ENCODE results near the gene PROC. TPM values are rescaled to one million over a fixed set of nuclear protein-coding genes. Genes with fewer than 3 reads are reported as not detected.

The PROC gene
- total RNA-seq, 2 donors from 2014 or later, result not detected

GRCh38 chr2:127455566-127456493 lies 37.6 kb downstream of the PROC start:
- H3K4me1 ChIP-seq (replicated peaks), result no peaks in the 10 kb centered on the region
- H3K9me3 ChIP-seq, result no peaks in the 10 kb centered on the region
- 79% methylated on average over 13 of the region's 13 CpGs for WGBS
- intact Hi-C loops (cut with DNase I), result no loop called here
- no peaks in the 10 kb centered on the region for H3K36me3 ChIP-seq
- no peak overlapping the region for H3K4me3 ChIP-seq
- H3K27ac ChIP-seq, result no peak overlapping the region
- no peaks in the 10 kb centered on the region for H3K27me3 ChIP-seq (replicated peaks; ENCODE audit: insufficient read depth)
- DNase-seq (ENCODE audit: low spot score), result no peak
- TF ChIP-seq POLR2AphosphoS5 (IDR thresholded peaks at IDR 0.05), result no peak
- no peak for TF ChIP-seq CTCF (IDR thresholded peaks at IDR 0.05)
- no peak for TF ChIP-seq POLR2A (IDR thresholded peaks at IDR 0.05)

- H3K27ac ChIP-seq, result no peak overlapping the region
- no peaks in the 10 kb centered on the region for H3K9me3 ChIP-seq
- WGBS, result 94% methylated on average over 12 of the region's 12 CpGs
- no peaks in the 10 kb centered on the region for H3K4me1 ChIP-seq (replicated peaks)
- H3K36me3 ChIP-seq, result no peaks in the 10 kb centered on the region
- no peak overlapping the region for H3K4me3 ChIP-seq
- H3K27me3 ChIP-seq (replicated peaks; ENCODE audit: insufficient read depth), result no peaks in the 10 kb centered on the region
- no peak for DNase-seq (ENCODE audit: low spot score)
- intact Hi-C loops (cut with DNase I), result no loop called here
- TF ChIP-seq POLR2A (IDR thresholded peaks at IDR 0.05) (no peak), CTCF (IDR thresholded peaks at IDR 0.05) (no peak), POLR2AphosphoS5 (IDR thresholded peaks at IDR 0.05) (no peak)
Observed at GRCh38 chr2:127456960-127457359, 38.7 kb downstream of the PROC start.

GRCh38 chr2:127462461-127462860 lies 44.2 kb downstream of the PROC start:
- H3K27me3 ChIP-seq (replicated peaks; ENCODE audit: insufficient read depth), result no peaks in the 10 kb centered on the region
- no peaks in the 10 kb centered on the region for H3K9me3 ChIP-seq
- no peaks in the 10 kb centered on the region for H3K36me3 ChIP-seq
- H3K27ac ChIP-seq, result no peak overlapping the region
- H3K4me1 ChIP-seq (replicated peaks), result no peaks in the 10 kb centered on the region
- no peak for DNase-seq (ENCODE audit: low spot score)
- TF ChIP-seq POLR2AphosphoS5 (IDR thresholded peaks at IDR 0.05) (no peak), POLR2A (IDR thresholded peaks at IDR 0.05) (no peak), CTCF (IDR thresholded peaks at IDR 0.05) (no peak)
- H3K4me3 ChIP-seq, result no peak overlapping the region
- WGBS, result 69% methylated on average over 3 of the region's 3 CpGs
- intact Hi-C loops (cut with DNase I), result no loop called here

- no peak overlapping the region for H3K27ac ChIP-seq
- 77% methylated on average over 19 of the region's 19 CpGs for WGBS
- H3K9me3 ChIP-seq, result no peaks in the 10 kb centered on the region
- DNase-seq (ENCODE audit: low spot score), result no peak
- intact Hi-C loops (cut with DNase I), result no loop called here
- H3K4me1 ChIP-seq (replicated peaks), result no peaks in the 10 kb centered on the region
- no peaks in the 10 kb centered on the region for H3K36me3 ChIP-seq
- H3K4me3 ChIP-seq, result no peak overlapping the region
- TF ChIP-seq POLR2AphosphoS5 (IDR thresholded peaks at IDR 0.05) (no peak), POLR2A (IDR thresholded peaks at IDR 0.05) (no peak), CTCF (IDR thresholded peaks at IDR 0.05) (no peak)
- no peaks in the 10 kb centered on the region for H3K27me3 ChIP-seq (replicated peaks; ENCODE audit: insufficient read depth)
Observed at GRCh38 chr2:127463155-127463991, 45.1 kb downstream of the PROC start.
